Fibroblast of skin of left quadriceps (primary cell): ENCODE data around the gene PLCG2.
"Not testable (repeated sequence)": the region's sequence is repeated elsewhere in the genome, so short reads cannot be mapped to it uniquely, and the experiment has no call there.

Source experiments
- DNase-seq, 2 experiments: peaks; one replicate each; pipeline ENCODE4 v3.0.0-alpha.2; 2013; ENCODE audit warnings: low read depth in 2 of 2

PLCG2 gene

DNA sequence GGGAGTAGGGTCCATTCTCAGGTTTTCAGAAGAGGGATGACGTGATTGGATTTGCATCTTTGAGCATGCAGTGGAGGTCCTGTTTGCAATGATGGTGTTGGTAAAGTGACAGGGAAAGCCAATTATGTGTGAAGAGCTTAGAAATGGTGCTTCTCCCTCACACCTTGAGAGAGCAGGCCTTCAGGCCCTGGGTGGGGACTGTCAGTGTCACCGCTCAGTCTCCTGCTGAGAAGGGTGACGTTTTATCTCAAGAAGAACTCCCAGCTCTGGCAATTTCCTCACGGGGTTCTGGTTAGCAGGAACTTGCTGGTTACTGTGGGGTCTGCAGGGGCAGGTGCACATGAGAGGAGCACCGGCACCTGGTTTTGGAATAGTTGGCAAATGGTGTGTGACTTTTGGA lies 11.2 kb downstream of the PLCG2 start:
- DNase-seq = no peak

DNA sequence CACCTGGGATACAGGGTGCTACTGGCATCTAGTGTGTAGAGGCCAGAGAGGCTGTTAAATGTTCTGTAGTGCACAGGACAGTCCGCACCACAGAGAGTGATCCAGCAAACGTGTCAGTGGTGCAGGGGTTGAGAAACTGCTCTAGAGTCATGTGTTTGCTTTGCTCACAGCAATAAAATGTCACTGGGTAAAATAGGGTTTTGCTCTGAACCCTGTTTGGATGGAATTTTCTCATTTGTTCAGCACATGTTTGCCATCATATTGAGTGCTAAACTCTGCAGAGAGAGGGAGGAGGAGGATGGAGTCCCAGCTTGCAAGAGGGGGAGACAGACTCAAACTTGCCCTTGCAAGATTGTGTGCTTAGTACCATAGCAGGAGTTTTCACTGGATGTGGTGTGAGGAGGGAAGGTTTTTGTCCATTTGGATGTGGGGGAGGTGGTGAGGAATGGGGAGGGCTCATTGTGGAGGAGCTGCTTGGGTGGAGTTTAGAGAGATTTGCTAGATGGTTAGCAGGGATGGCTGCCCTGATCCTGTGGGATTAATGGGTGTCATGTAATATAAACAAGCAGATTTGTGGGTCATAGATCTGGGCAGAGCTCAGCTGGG lies 11.8 kb downstream of the PLCG2 start:
- no peak for DNase-seq

DNA sequence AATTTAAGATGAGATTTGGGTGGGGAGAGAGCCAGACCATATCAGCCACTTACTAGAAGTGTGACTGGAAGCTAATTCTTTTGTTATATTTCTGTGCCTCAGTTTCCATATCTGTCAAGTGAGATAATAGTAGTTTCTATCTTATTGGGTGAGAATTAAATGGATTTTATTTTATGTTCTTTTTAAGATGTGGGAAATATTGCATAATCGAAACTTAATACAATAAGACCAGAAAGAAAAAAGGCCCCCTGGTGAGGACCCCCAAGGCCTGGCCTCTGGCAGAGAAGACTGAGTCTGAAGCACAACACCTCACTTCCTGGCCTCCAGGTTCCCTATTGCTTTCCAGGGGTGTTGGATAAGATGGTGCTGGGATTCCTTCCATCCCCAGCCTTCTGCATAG lies 13.7 kb downstream of the PLCG2 start:
- no peak for DNase-seq

DNA sequence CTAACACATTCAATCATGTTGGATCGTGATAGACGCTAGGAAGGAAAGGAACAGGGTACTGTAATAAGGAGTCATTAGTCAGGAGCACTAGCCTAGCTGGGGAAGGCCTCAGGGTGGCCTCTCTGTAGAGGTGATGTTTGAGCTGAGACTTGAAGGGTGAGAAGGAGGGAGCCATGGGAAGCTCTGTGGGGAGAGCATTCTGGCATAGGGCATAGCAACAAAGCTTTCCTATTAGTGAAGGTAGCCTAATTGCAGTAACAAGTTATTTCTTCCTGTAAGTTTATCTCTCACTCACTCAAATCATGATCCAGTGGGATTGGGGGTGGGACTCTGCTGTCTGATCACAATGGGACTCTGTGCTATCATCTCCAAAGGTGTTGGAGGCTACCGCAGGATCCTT lies 16.1 kb downstream of the PLCG2 start:
- no peak for DNase-seq

DNA sequence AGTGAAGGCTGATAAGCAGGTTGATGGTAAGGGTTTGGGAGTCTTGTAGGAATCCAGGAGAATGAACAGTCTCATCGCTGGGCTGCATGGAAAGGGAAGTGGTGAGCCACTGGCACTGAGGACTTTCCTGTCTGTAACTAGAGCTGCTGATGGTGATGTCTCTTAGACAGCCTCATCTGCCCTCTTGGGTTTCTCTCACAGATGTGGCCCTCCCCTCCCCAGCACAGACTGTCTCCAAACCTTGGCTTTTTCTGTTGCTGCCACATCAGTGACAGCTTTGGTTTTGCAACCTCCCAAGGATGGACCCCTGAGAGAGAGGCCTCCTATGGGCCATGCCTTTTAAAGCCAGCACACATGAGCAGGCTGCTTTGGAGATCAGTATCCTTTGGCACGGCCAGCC lies 16.9 kb downstream of the PLCG2 start:
- DNase-seq = no peak

DNA sequence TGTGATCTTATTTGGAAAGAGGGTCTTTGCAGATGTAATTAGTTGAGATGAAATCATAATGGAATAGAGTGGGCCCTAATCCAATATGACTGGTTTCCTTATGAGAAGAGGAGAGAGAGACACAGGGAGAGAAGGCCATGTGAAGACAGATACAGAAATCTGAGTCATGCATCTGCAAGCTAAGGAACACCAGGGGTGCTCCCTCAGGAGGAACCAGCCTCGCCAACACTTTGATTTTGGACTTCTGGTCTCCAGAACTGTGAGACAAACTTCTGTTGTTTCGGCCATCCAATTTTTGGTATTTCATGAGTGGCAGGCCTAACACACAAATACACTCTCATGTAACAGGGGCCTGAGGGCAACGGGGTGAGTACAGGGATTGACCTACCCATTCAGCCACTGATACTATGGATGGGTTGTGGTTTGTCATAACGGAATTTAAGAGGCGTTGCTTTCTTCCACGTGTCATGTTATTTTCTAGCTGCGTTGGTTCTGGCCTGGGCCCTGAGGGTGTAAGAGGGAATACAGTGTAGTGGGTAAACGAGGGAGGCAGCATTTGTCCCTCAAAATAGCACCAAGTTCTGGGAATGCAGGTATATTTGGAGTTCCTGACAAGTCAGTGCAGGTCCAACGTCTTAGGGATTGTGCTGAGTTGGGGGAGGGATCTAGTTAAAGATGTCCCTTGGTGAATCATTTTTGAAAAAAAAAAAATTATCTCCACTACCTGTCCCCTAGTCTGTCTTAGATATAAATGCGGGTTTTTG lies 17.7 kb downstream of the PLCG2 start:
- no peak for DNase-seq

DNA sequence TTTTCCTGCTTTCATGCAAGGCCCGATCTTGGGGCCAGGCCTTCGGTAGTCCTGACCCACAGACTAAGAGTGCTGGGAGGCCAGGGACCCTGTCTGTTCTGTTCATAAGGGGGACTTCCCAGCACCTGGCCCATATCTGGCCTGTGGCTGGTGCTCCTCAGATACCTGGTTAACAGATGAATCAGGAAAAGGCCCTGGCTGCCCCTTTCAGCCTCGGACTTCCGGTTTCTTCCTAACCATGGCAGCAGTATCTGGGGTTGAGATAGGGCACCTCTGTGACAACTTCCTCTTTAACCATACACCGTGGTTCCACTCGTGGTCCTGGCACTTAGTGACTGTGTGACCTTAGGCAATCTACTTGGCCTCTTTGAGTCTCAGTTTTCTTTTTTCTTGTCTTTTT lies 18.4 kb downstream of the PLCG2 start:
- no peak for DNase-seq

DNA sequence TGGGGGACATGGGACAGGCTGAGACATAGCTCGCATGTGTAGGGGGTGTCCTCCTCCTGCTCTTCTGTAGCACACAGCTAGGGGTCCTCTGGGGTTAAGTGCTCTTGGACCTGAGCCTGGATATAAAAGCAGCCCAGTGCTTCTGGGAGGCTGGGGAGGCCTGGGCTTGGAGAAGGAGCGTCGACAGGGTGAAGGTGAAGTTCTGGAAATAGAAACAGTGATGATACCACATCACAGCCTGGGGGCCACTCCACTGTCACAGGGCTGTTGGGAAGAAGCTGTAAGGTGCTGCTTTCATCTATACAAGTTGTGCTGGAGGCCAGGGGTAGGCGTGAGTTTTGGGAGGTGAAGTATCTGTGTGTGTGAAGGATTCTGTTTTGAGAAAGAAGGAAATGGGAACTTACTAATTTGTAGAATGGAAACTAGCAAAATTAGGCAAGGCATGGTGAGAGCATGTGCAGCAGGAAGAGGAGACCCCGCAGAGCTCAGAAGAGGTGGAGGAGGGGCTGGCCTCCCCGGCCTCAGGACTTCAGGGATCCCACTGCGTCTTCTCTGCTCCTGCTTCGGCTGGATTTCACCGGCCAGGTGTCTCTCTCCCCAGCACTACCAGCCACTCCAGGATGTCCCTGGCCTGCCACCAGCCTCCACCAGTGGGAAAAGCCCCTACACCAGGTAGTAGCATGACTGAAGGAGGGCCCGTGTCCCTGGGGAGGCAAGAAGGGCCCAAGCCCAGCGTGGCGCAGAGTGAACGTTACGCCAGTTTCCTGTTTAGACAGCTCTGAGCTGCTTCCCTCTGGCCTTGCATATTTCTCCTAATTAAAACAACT lies 19.4 kb downstream of the PLCG2 start:
- no peak for DNase-seq

DNA sequence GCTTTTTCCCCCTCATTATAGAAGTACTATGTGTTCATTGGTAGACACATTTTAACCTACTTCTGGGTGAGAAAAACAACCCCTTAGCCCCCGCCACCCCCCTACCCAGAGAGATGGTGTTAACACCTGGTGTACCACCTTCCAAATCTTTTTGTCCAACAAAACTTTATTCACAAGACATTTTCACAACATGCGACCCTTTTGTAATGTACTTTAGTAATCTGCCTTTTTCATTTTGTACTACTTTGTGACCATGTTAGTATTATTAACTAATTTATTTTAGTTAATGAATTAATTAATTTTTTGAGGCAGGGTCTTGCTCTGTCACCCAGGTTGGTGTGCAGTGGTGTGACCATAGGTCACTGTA lies 20.0 kb downstream of the PLCG2 start:
- no peak for DNase-seq

DNA sequence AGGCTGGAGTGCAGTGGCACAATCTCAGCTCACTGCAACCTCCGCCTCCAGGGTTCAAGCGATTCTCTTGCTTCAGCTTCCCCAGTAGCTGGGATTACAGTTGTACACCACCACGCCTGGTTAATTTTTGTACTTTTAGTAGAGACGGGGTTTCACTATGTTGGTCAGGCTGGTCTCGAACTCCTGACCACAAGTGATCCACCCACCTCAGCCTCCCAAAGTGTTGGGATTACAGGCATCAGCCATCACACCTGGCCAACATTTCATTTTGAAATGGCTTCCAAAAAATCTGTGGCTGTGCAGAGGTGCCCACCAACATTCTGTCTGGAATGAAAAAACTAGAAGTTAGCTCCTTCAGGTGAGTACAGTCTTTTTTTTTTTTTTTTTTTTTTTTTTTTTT lies 22.6 kb downstream of the PLCG2 start:
- not testable (repeated sequence) for DNase-seq

DNA sequence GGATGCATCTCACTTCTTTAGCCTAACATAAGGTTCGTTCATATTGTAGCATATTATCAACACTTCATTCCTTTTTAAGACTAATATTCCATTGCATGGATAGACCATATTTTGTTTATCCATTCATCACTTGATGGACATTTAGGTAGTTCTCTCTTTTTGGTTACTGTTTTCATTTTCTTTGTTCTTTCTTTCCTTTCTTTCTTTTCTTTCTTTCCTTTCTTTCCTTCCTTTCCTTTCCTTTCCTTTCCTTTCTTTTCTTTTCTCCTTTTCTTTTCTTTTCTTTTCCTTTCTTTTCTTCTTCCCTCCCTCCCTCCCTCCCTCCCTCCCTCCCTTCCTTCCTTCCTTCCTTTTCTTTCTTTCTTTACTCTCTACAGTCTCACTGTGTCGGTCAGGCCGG lies 24.2 kb downstream of the PLCG2 start:
- DNase-seq = no peak

DNA sequence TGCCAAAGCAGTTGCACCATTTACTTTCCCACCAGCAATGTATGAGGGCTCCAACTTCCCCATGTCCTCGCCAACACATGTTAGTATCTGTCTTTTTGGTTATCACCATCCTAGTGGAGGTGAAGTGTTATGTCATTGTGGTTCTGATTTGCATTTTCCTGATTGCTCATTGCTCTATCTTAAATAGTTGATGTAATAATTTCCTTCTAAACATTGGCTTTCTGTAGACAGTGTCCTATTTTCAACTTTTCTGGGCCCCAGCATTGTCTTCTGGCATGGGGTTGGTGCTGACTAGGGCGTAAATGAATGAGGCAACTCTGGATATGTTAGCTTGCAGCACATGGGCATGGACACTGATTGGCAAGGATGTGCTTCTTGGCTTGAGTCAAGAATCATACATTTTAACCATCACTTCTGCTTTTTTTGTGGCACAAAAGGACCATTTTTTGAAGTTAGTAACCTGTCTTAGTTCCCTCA lies 25.1 kb downstream of the PLCG2 start:
- no peak for DNase-seq

DNA sequence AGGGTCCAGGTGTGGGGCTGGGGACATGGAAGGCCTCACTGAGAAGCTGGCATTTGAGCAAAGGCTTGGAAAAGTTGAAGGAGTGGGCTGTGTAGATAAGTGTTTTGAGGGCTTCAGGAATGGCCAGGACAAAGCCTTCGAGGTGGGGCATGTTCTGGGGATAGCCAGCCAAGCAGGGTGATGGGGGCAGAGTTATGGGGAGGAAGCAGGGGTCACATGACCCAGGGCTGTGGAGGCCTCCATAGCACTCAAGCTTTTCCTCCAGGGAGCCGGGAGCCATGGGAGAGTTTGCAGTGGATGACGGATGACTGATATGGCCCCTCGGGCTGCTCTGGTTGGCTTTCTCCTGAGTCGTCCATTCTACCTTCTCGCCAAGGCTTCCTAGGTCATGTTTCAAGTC lies 27.6 kb downstream of the PLCG2 start:
- no peak for DNase-seq

DNA sequence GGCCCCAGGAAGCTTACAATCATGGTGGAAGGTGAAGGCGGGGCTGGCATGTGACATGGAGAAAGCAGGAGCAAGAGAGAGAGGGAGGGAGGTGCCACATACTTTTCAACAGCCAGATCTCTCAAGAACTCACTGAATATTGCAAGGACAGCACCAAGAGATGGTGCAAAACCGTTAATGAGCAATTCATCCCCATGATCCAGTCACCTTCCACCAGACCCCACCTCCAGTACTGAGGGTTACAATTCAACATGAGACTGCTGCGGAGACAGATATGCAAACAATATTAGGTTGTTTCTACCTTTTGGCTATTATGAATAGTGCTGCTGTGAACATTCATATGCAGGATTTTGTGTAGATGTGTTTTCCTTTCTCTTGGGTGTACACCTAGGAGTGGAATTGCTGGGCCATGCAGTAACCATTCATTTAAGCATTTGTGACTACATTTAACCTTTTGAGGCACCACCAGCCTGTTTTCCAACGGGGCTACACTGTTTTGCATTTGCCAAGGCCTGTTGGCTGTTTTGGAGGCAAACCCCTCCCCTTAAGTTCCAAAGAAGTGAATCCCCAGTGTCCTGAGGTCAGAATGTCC lies 28.8 kb downstream of the PLCG2 start:
- no peak for DNase-seq

DNA sequence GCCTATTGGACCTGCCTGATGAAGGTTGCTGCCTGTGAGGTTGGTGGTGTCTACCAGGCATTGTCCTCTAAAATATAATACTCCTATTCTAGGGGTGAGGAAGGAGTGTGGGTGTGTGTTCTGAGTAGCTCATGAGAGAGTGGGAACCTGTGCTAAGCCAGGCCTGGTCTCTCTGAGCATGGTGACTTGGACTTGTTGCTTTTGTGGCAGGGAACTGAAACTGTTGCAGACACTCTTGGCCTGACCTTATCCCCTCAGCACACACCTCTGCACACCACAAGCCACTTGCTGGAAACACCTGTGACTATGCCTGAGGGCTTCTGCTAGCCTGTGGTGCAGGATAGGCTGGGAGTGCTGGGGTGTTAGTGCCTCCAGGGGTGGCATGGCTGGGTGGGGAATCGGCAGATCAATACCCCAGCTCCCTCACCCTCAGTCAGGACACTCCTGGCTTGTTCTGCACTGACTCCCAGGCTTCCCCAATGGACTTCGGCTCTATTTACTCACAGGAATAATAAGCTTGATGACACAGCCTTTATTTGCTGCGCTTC lies 29.9 kb downstream of the PLCG2 start:
- no peak for DNase-seq

DNA sequence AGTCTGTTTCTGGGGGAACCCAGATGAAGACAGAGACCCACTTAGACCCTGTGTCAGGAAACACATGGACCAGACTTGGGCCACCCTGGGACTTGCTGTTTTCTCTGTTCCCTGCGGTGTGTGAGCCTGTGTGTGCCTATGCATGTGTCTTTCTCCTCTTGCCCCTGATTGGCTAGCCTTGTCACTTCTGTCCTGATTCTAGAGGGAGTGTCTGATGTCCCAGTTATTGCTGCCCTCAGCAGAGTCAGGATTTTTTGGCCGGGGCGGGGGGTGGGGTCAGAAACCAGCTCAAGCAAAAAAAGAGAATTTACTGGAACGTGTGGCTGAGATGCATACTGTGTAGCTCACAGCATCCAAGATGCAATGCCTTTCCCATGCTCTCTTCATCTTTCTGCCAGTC lies 30.5 kb downstream of the PLCG2 start:
- DNase-seq = no peak

DNA sequence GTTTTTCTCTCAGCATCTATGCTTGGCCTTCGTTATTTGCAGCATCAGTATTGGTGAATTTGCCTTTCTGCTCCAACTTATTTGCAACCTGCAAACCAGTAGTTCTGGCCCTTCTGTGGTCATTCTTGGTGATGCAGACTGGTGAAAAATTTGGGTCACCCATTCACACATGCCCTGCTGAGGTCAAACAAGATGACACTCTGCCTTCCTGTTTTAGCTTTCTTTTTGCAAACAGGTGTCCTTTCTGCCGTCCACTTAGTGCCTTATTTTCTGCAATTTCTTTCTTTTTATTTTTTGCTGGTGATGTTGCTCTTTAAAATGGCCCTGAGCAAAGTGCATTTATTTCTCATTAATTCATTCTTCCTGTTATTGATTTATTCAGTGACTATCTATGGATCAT lies 31.3 kb downstream of the PLCG2 start:
- DNase-seq = no peak

DNA sequence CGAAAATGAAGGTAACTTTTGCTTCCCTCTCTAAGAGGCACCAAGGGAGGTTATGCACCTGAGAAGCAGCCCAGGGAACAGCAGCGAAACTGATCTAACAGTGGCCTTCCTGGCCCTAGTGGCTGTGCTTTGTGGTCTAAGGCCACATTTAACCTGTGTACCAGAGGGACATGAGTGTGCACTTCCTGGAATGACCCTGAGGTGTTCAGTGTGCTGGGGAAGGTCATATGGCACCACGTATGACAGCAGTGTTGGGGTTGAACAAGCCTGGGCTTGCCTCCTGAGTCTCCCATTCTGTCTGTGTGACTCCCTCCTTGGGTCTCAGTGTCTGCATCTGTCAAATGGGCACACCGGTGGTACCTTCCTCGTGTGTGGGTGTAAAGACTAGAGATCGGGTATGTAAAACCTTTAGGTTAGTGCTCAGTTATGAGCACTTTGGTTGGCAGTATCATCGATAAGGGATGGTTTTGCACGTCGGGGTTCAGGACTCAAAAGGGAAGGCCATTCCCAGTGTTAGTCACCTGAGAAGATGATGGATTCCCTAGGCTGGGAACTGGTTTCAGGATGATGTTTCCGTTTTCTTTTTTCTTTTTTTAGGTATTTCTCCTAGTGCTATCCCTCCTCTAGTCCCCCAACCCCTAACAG lies 31.9 kb downstream of the PLCG2 start:
- no peak for DNase-seq

DNA sequence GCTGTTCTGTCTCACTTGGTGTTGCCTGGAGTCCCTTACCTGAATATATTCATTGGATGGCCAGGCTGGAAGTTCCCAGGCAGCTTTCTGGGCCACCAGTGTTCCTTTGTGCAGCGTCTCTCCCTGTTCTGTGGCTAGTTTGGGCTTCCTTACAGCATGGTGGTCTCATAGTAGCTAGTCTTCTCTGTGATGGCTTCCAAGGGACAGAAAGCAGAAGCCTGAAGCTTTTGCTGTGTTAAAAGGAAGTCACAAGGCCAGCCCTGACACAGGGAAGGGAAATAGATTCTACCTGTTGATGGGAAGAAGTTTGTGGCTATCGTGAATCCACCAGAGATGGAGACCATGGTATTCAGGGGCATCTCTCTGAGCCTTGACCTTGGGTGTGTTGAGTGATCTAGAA lies 34.6 kb downstream of the PLCG2 start:
- no peak for DNase-seq

DNA sequence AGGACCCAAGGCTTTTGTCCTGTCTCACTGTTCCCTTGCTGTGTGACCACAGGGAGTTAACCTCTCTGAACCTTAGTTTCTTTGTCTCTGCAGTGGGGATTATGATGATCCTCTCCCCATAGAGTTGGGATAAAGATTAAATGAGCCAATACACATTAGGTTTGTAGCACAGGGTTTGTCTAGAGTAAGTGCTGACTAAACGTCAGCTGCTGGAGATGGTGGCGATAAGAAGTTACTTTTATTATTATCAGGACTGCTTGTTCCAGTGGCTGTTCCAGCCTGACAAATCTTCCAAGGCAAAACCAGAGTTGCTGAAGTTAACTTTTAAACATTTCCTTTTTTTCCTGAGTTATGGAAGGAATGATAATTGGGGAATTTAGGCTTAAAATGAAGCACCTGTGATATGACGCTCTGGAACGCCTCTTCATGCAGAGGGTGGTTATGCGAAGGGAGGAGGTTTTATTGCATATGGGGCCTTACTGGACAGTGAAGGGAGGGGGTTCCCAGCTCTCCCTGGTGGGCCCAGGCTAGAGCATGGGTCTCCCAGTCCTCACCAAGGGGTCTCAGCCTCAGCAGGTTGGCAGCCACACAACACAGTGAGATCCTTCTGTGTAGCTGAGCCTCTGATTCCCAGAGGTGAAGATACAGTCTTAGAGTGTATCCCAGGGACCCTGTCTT lies 35.8 kb downstream of the PLCG2 start:
- DNase-seq = no peak

DNA sequence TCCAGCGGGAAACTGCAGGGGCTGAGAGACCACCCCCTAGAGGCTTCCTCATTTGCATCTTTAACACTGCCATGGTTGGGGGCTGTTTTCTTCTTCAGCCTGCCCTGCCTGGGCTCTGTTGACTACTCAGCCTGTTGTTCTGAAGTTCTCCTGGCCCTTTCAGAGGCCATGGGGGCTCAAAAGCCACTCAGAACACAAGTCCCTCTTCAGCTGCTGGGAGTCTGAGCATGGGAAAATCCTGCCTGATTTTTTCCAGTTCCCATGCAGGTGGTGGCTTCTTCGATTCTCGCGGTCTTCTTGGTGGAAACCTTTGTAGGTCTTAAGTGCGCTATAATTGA lies 36.3 kb downstream of the PLCG2 start:
- DNase-seq = no peak
